Fibroblast of lung (primary cell): ENCODE data around the gene TMPRSS15. TPM values are rescaled to one million over a fixed set of nuclear protein-coding genes. Genes with fewer than 3 reads are reported as not detected.
A peak's percentile ranks its signal among the peaks of the same experiment; 100 is the strongest.

Experiments
- DNase-seq, 2 donors: peaks; one replicate each; pipeline versions ENCODE4 v3.0.0 to v3.0.0-alpha.2; 2010; ENCODE audit warnings: low read depth in 2 of 2
- H2AFZ ChIP-seq: 2 replicates; pipeline ENCODE4 v1.5.1; 2012; ENCODE audit warnings: low read length, control low read depth, inconsistent platforms
- H3K27ac ChIP-seq: 2 replicates; pipeline ENCODE4 v1.5.1; 2011; ENCODE audit warnings: low read length, control low read depth; ENCODE audit not compliant: insufficient read depth
- H3K27me3 ChIP-seq: 2 replicates; pipeline ENCODE4 v1.5.1; 2011; ENCODE audit warnings: mild to moderate bottlenecking, low read length; ENCODE audit not compliant: control insufficient read depth, insufficient read depth
- H3K36me3 ChIP-seq: 2 replicates; pipeline ENCODE4 v1.5.1; 2011; ENCODE audit warnings: low read length; ENCODE audit not compliant: control insufficient read depth, insufficient read depth
- H3K4me1 ChIP-seq: 2 replicates; pipeline ENCODE4 v1.5.1; 2011; ENCODE audit warnings: low read length; ENCODE audit not compliant: control insufficient read depth, insufficient read depth; ENCODE audit errors: extremely low read depth
- H3K4me2 ChIP-seq: 2 replicates; pipeline ENCODE4 v1.5.1; 2011; ENCODE audit warnings: low read length, control low read depth; ENCODE audit not compliant: insufficient read depth; ENCODE audit errors: extremely low read depth
- H3K4me3 ChIP-seq, 4 experiments: fragments of 200-600 bp in 1 of 4; sonication (generic) in 1 of 4; replicated peaks in 1 of 4; 2 replicates each; pipeline ENCODE4 v1.5.1; 2011 to 2016; ENCODE audit warnings: low read length in 4 of 4, low read depth in 3 of 4, mild to moderate bottlenecking in 3 of 4, control low read depth in 2 of 4, inconsistent platforms in 1 of 4, mixed read lengths in 1 of 4; ENCODE audit not compliant: insufficient read depth in 1 of 4; ENCODE audit errors: control extremely low read depth in 1 of 4
- H3K79me2 ChIP-seq: 2 replicates; pipeline ENCODE4 v1.5.1; 2012; ENCODE audit warnings: mild to moderate bottlenecking, low read length, inconsistent platforms; ENCODE audit not compliant: control insufficient read depth, insufficient read depth
- H3K9ac ChIP-seq: 2 replicates; pipeline ENCODE4 v1.5.1; 2011; ENCODE audit warnings: mild to moderate bottlenecking, low read length, control low read depth; ENCODE audit not compliant: insufficient read depth
- H3K9me3 ChIP-seq: 2 replicates; pipeline ENCODE4 v1.5.1; 2012; ENCODE audit warnings: low read depth, low read length; ENCODE audit not compliant: control insufficient read depth, insufficient read depth
- H4K20me1 ChIP-seq: 2 replicates; pipeline ENCODE4 v1.5.1; 2011; ENCODE audit warnings: low read length; ENCODE audit not compliant: control insufficient read depth, insufficient read depth; ENCODE audit errors: extremely low read depth
- CTCF ChIP-seq, 2 donors: IDR thresholded peaks in 1 of 2; conservative IDR thresholded peaks in 1 of 2; 1 replicate in 1 of 2; 2 replicates in 1 of 2; pipeline ENCODE4 v1.5.1; 2011 to 2012; ENCODE audit warnings: low read length in 2 of 2, control low read depth in 1 of 2, inconsistent platforms in 1 of 2, low read depth in 1 of 2, mild to moderate bottlenecking in 1 of 2
- EZH2 ChIP-seq: IDR thresholded peaks from 2 replicates; pipeline ENCODE4 v1.5.1; 2012; ENCODE audit warnings: low read length, control low read depth, mild to moderate bottlenecking; ENCODE audit errors: missing control alignments
- polyA plus RNA-seq, 2 donors: library from polyadenylated mRNA; depleted of rRNA in 1 of 2; stranded (reverse) in 1 of 2; unstranded in 1 of 2; fragments of >200 nt; gene quantifications; 2 replicates each; pipeline ENCODE4 v1.2.1, GENCODE V29; 2011 to 2012; ENCODE audit warnings: missing spikeins in 1 of 2
- total RNA-seq: library from RNA; depleted of rRNA; stranded (reverse); fragments of >200 nt; gene quantifications from 2 replicates; pipeline ENCODE4 v1.2.1, GENCODE V29; 2014

The TMPRSS15 gene
- total and polyA plus RNA-seq, 2 donors (not counting 1 experiment from before 2014, with no cell fraction given) = not detected

GRCh38 chr21:18253221-18253620 lies 150.4 kb downstream of the TMPRSS15 start:
- no peak for TF ChIP-seq EZH2
- TF ChIP-seq CTCF (conservative IDR thresholded peaks at IDR 0.05 in 1 of 2, IDR thresholded peaks at IDR 0.05 in 1 of 2; ENCODE audit: low read depth in 1 of 2, low read length in 2 of 2) = no peak
- H3K9ac ChIP-seq = no peak overlapping the region
- no peak overlapping the region for H3K4me2 ChIP-seq
- H3K27me3 ChIP-seq = no peaks in the 10 kb centered on the region
- H3K27ac ChIP-seq = no peak overlapping the region
- H3K79me2 ChIP-seq = no peaks in the 10 kb centered on the region
- no peaks in the 10 kb centered on the region for H3K9me3 ChIP-seq
- no peak overlapping the region for H2AFZ ChIP-seq
- H4K20me1 ChIP-seq = no peaks in the 10 kb centered on the region
- no peaks in the 10 kb centered on the region for H3K4me1 ChIP-seq
- H3K36me3 ChIP-seq = no peaks in the 10 kb centered on the region
- peak in 1 of 2 donors; percentile 2 for DNase-seq
- H3K4me3 ChIP-seq = no peak overlapping the region

- Histone ChIP-seq H3K4me3 (no peak overlapping the region), H3K27me3 (no peaks in the 10 kb centered on the region), H2AFZ (no peak overlapping the region), H3K9ac (no peak overlapping the region), H4K20me1 (no peaks in the 10 kb centered on the region), H3K36me3 (no peaks in the 10 kb centered on the region), H3K79me2 (no peaks in the 10 kb centered on the region), H3K9me3 (no peaks in the 10 kb centered on the region), H3K4me2 (no peak overlapping the region), H3K4me1 (no peaks in the 10 kb centered on the region), H3K27ac (no peak overlapping the region)
- no peak for DNase-seq
- TF ChIP-seq EZH2 = no peak
- no peak for TF ChIP-seq CTCF (conservative IDR thresholded peaks at IDR 0.05 in 1 of 2, IDR thresholded peaks at IDR 0.05 in 1 of 2; ENCODE audit: low read depth in 1 of 2, low read length in 2 of 2)
Measured at GRCh38 chr21:18252680-18253079, 150.9 kb downstream of the TMPRSS15 start.

GRCh38 chr21:18252256-18252655 lies 151.3 kb downstream of the TMPRSS15 start:
- no peaks in the 10 kb centered on the region for H3K9me3 ChIP-seq
- DNase-seq = no peak
- no peak overlapping the region for H2AFZ ChIP-seq
- no peaks in the 10 kb centered on the region for H3K4me1 ChIP-seq
- H3K9ac ChIP-seq = no peak overlapping the region
- H3K27me3 ChIP-seq = no peaks in the 10 kb centered on the region
- H4K20me1 ChIP-seq = no peaks in the 10 kb centered on the region
- H3K4me2 ChIP-seq = no peak overlapping the region
- no peaks in the 10 kb centered on the region for H3K36me3 ChIP-seq
- TF ChIP-seq EZH2 (no peak), CTCF (conservative IDR thresholded peaks at IDR 0.05 in 1 of 2, IDR thresholded peaks at IDR 0.05 in 1 of 2; ENCODE audit: low read depth in 1 of 2, low read length in 2 of 2) (no peak)
- no peak overlapping the region for H3K27ac ChIP-seq
- no peak overlapping the region for H3K4me3 ChIP-seq
- no peaks in the 10 kb centered on the region for H3K79me2 ChIP-seq
